PC-3 (cell line): ENCODE data around the gene DLGAP1. TPM values are rescaled to one million over a fixed set of nuclear protein-coding genes. Genes with fewer than 3 reads are reported as not detected.

ENCODE experiments used
- ATAC-seq: fragments of 200-7000 bp; cut with Tn5 transposase; 2 replicates; pipeline ENCODE4 v1.9.1; 2020; ENCODE audit warnings: mild to moderate bottlenecking, moderate library complexity
- BruUV-seq: library from RNA; stranded (reverse); fragments of 400-500 nt; replicated peaks from 2 replicates; lab custom pipeline; 2021; lab: Mats Ljungman, UMichigan
- CTCF ChIA-PET: fragments of 300-600 bp; sonication (Branson Sonifier 250); formaldehyde crosslinking; loops from one replicate; lab custom pipeline; 2022; ENCODE audit warnings: antibody characterized with exemption; lab: Charles Lee
- POLR2A ChIA-PET: fragments of 300-600 bp; sonication (Branson Sonifier 250); formaldehyde crosslinking; loops from one replicate; lab custom pipeline; 2022; ENCODE audit warnings: antibody characterized with exemption; ENCODE audit not compliant: unreplicated experiment; lab: Charles Lee
- DNase-seq: peaks from one replicate; pipeline ENCODE4 v3.0.0-alpha.2; 2015
- H2AFZ ChIP-seq: fragments of 300-600 bp; sonication (generic); 2 replicates; pipeline ENCODE4 v1.6.0; 2016; ENCODE audit warnings: antibody characterized with exemption, low read length
- H3F3A ChIP-seq: fragments of 300-600 bp; sonication (generic); one replicate; pipeline ENCODE4 v1.6.0; 2017; ENCODE audit warnings: antibody characterized with exemption, low read length, control low read depth, mild to moderate bottlenecking; ENCODE audit not compliant: unreplicated experiment
- H3K27ac ChIP-seq: fragments of 300-600 bp; sonication (generic); 2 replicates; pipeline ENCODE4 v1.5.1; 2016; ENCODE audit warnings: mild to moderate bottlenecking, low read length
- H3K27me3 ChIP-seq: fragments of 300-600 bp; sonication (generic); 2 replicates; pipeline ENCODE4 v1.6.1; 2016; ENCODE audit warnings: low read length, mixed read lengths
- H3K36me3 ChIP-seq: fragments of 300-600 bp; sonication (generic); 2 replicates; pipeline ENCODE4 v1.6.1; 2016; ENCODE audit warnings: low read depth, mixed run types, low read length, mixed read lengths
- H3K4me1 ChIP-seq: fragments of 300-600 bp; sonication (generic); 2 replicates; pipeline ENCODE4 v1.5.1; 2016; ENCODE audit warnings: low read length; ENCODE audit not compliant: insufficient read depth
- H3K4me2 ChIP-seq: fragments of 300-600 bp; sonication (generic); 2 replicates; pipeline ENCODE4 v1.6.0; 2016; ENCODE audit warnings: low read length
- H3K4me3 ChIP-seq: fragments of 300-600 bp; sonication (generic); 2 replicates; pipeline ENCODE4 v1.5.1; 2016; ENCODE audit warnings: mild to moderate bottlenecking, low read length, mixed read lengths
- H3K79me2 ChIP-seq: fragments of 300-600 bp; sonication (generic); 2 replicates; pipeline ENCODE4 v1.6.1; 2017; ENCODE audit warnings: low read length, mixed read lengths
- H3K9ac ChIP-seq: fragments of 300-600 bp; sonication (generic); 2 replicates; pipeline ENCODE4 v1.6.0; 2016; ENCODE audit warnings: mild to moderate bottlenecking, low read length
- H3K9me2 ChIP-seq: fragments of 300-600 bp; sonication (generic); replicated peaks from 2 replicates; pipeline ENCODE4 v1.6.1; 2016; ENCODE audit warnings: mixed run types, low read length, mixed read lengths
- H3K9me3 ChIP-seq: fragments of 300-600 bp; sonication (generic); 2 replicates; pipeline ENCODE4 v1.6.1; 2016; ENCODE audit warnings: low read length, mixed read lengths
- H4K20me1 ChIP-seq: fragments of 300-600 bp; sonication (generic); 2 replicates; pipeline ENCODE4 v1.6.1; 2016; ENCODE audit warnings: low read length, mixed read lengths
- CTCF ChIP-seq: fragments of 300-600 bp; sonication (generic); conservative IDR thresholded peaks from 2 replicates; pipeline ENCODE4 v1.5.1; 2017; ENCODE audit warnings: antibody characterized with exemption, low read depth, mild to moderate bottlenecking, low read length
- EZH2 ChIP-seq: fragments of 300-600 bp; sonication (generic); IDR thresholded peaks from one replicate; pipeline ENCODE4 v1.6.1; 2017; ENCODE audit warnings: antibody characterized with exemption, mild to moderate bottlenecking, low read length; ENCODE audit not compliant: unreplicated experiment
- EZH2phosphoT487 ChIP-seq: fragments of 300-600 bp; sonication (generic); IDR thresholded peaks from 2 replicates; pipeline ENCODE4 v1.6.1; 2018; ENCODE audit warnings: mild to moderate bottlenecking, antibody characterized with exemption, low read length, borderline replicate concordance
- intact Hi-C: fragments of 100-400 bp; cut with micrococcal nuclease; formaldehyde crosslinking; loops from 2 replicates; pipeline ENCODE4 v1.9.0; 2023
- total RNA-seq: library from RNA; depleted of rRNA; stranded (reverse); fragments of >200 nt; gene quantifications from 2 replicates; pipeline ENCODE4 v1.2.3, GENCODE V29; 2014

Gene DLGAP1
- total RNA-seq, 1 experiment from 2014 or later: not detected

GRCh38 chr18:3458952-3459853 is 995.9 kb downstream of the DLGAP1 start:
- Histone ChIP-seq H3K9me2 (no peaks in the 10 kb centered on the region), H3K4me2 (peak overlapping the region; percentile 87), H3K4me1 (peaks cover 51% of the 10 kb centered on the region), H3K4me3 (peak overlapping the region; percentile 41), H3F3A (peaks cover 10% of the 10 kb centered on the region), H4K20me1 (peaks cover 17% of the 10 kb centered on the region), H3K27me3 (no peaks in the 10 kb centered on the region), H2AFZ (no peak overlapping the region), H3K36me3 (peaks cover 38% of the 10 kb centered on the region), H3K79me2 (peaks cover 57% of the 10 kb centered on the region), H3K9ac (peak overlapping the region; percentile 97), H3K9me3 (no peaks in the 10 kb centered on the region), H3K27ac (peak overlapping the region; percentile 95)
- POLR2A ChIA-PET: interaction anchor here (0.5 to 2.9 kb wide), 11 partner anchors 11 to 207 kb away, joined by 3 to 40 read pairs (median 4); no protein-coding TSS in a partner anchor
- peak; percentile 66 for ATAC-seq
- DNase-seq: peak; percentile 95
- CTCF ChIA-PET: interaction anchor here (0.9 to 1.5 kb wide), 6 partner anchors 127 to 207 kb away, joined by 3 to 5 read pairs (median 4); no protein-coding TSS in a partner anchor
- BruUV-seq: TSS peak; percentile 49
- TF ChIP-seq CTCF (no peak), EZH2 (no peak), EZH2phosphoT487 (no peak)
- intact Hi-C loops: loop anchor here (2.0 to 10.0 kb wide), 3 partner anchors 38 to 334 kb away; no protein-coding TSS in a partner anchor

- no peaks in the 10 kb centered on the region for H3K9me3 ChIP-seq
- no peak overlapping the region for H2AFZ ChIP-seq
- POLR2A ChIA-PET: interaction anchor here (0.5 to 2.9 kb wide), 9 partner anchors 10 to 226 kb away, joined by 3 to 40 read pairs (median 4); no protein-coding TSS in a partner anchor
- H3K9ac ChIP-seq: peak overlapping the region; percentile 97
- CTCF ChIA-PET: interaction anchor here (0.9 to 1.5 kb wide), 5 partner anchors 128 to 208 kb away, joined by 3 to 5 read pairs (median 5); no protein-coding TSS in a partner anchor
- BruUV-seq: no TSS peak
- H3K36me3 ChIP-seq: peaks cover 38% of the 10 kb centered on the region
- peaks cover 18% of the 10 kb centered on the region for H3F3A ChIP-seq
- H3K4me3 ChIP-seq: peak overlapping the region; percentile 41
- H3K79me2 ChIP-seq: peaks cover 65% of the 10 kb centered on the region
- TF ChIP-seq EZH2 (no peak), CTCF (no peak), EZH2phosphoT487 (no peak)
- H3K27ac ChIP-seq: peak overlapping the region; percentile 95
- peaks cover 51% of the 10 kb centered on the region for H3K4me1 ChIP-seq
- peak overlapping the region; percentile 87 for H3K4me2 ChIP-seq
- no peaks in the 10 kb centered on the region for H3K9me2 ChIP-seq
- ATAC-seq: no peak
- DNase-seq: peak; percentile 40
- intact Hi-C loops: loop anchor here (2.0 to 10.0 kb wide), 3 partner anchors 39 to 334 kb away; no protein-coding TSS in a partner anchor
- H4K20me1 ChIP-seq: peaks cover 17% of the 10 kb centered on the region
- no peaks in the 10 kb centered on the region for H3K27me3 ChIP-seq
Observed at GRCh38 chr18:3458378-3458777, 996.7 kb downstream of the DLGAP1 start.
